K562 (cell line): ENCODE measurements around the gene SPNS1. TPM values are rescaled to one million over a fixed set of nuclear protein-coding genes. Genes with fewer than 3 reads are reported as not detected.

Experiments used
- BHLHE40 ChIP-seq: IDR thresholded peaks from 2 replicates; pipeline ENCODE4 v1.6.1; 2011; ENCODE audit warnings: low read length, improper control_type of control experiment
- CC2D1A ChIP-seq: fragments of 450-650 bp; IDR thresholded peaks from 2 replicates; pipeline ENCODE4 v1.6.1; 2017; ENCODE audit warnings: mild to moderate bottlenecking
- CREB1 ChIP-seq, 2 experiments: sonication (generic) in 1 of 2; formaldehyde crosslinking in 1 of 2; IDR thresholded peaks; 2 replicates each; pipeline versions ENCODE4 v1.6.1 to v1.8.0; 2012 to 2022; ENCODE audit warnings: inconsistent platforms in 1 of 2, mild to moderate bottlenecking in 1 of 2, missing genetic modification reagents in 1 of 2, moderate library complexity in 1 of 2
- EGR1 ChIP-seq: fragments of 450-650 bp; conservative IDR thresholded peaks from 2 replicates; pipeline ENCODE4 v1.6.1; 2017; ENCODE audit warnings: mild to moderate bottlenecking
- HSF4 ChIP-seq: fragments of 250-450 bp; sonication (Bioruptor Pico); IDR thresholded peaks from 2 replicates; pipeline ENCODE4 v2.1.2; 2022; ENCODE audit warnings: mild to moderate bottlenecking, moderate library complexity, borderline replicate concordance
- JUND ChIP-seq, 2 experiments: IDR thresholded peaks; 2 replicates in 1 of 2; 3 replicates in 1 of 2; pipeline ENCODE4 v1.6.1; 2011; ENCODE audit warnings: borderline replicate concordance in 2 of 2, low read depth in 2 of 2, low read length in 2 of 2, improper control_type of control experiment in 1 of 2, missing biosample characterization in 1 of 2, missing genetic modification characterization in 1 of 2, missing genetic modification reagents in 1 of 2
- KDM1A ChIP-seq, 2 experiments: fragments of 450-650 bp; IDR thresholded peaks; 2 replicates each; pipeline ENCODE4 v1.6.1; 2016; ENCODE audit warnings: mild to moderate bottlenecking in 2 of 2
- MAX ChIP-seq: sonication (generic); formaldehyde crosslinking; IDR thresholded peaks from 2 replicates; pipeline ENCODE4 v1.9.0; 2022; ENCODE audit warnings: mild to moderate bottlenecking, missing genetic modification reagents
- NCOA2 ChIP-seq, 2 experiments: fragments of 450-650 bp; IDR thresholded peaks; 2 replicates each; pipeline ENCODE4 v1.6.1; 2018; ENCODE audit warnings: mild to moderate bottlenecking in 2 of 2, moderate library complexity in 1 of 2; ENCODE audit not compliant: partially characterized antibody in 2 of 2
- NFYB ChIP-seq: IDR thresholded peaks from 2 replicates; pipeline ENCODE4 v1.6.1; 2011; ENCODE audit warnings: mild to moderate bottlenecking, moderate library complexity; ENCODE audit not compliant: insufficient read length; ENCODE audit errors: extremely low read depth
- NR2F6 ChIP-seq: fragments of 450-650 bp; formaldehyde crosslinking; IDR thresholded peaks from 2 replicates; pipeline ENCODE4 v1.4.0; 2020; ENCODE audit warnings: mild to moderate bottlenecking
- PML ChIP-seq: IDR thresholded peaks from 2 replicates; pipeline ENCODE4 v1.6.1; 2012; ENCODE audit warnings: low read length, inconsistent platforms
- SMARCA4 ChIP-seq: fragments of 450-650 bp; IDR thresholded peaks from 2 replicates; pipeline ENCODE4 v1.6.1; 2016
- SMARCB1 ChIP-seq: IDR thresholded peaks from 2 replicates; pipeline ENCODE4 v1.6.1; 2011; ENCODE audit warnings: improper control_type of control experiment, low read depth; ENCODE audit not compliant: insufficient read length
- TAF15 ChIP-seq: fragments of 200-400 bp; formaldehyde crosslinking; IDR thresholded peaks from 2 replicates; pipeline ENCODE4 v1.6.1; 2017; ENCODE audit warnings: mild to moderate bottlenecking, low read depth, low read length, moderate library complexity
- THRA ChIP-seq: fragments of 450-650 bp; IDR thresholded peaks from 2 replicates; pipeline ENCODE4 v1.6.1; 2017; ENCODE audit warnings: mild to moderate bottlenecking, moderate library complexity
- VEZF1 ChIP-seq: fragments of 200-800 bp; sonication (Bioruptor generic); IDR thresholded peaks from 2 replicates; pipeline ENCODE4 v1.6.1; 2017; ENCODE audit warnings: missing genetic modification characterization, missing compliant biosample characterization
- XRCC4 ChIP-seq: IDR thresholded peaks from one replicate; pipeline ENCODE4 v1.6.1; 2011; ENCODE audit not compliant: insufficient read depth, insufficient read length; ENCODE audit errors: extremely low read depth
- ZEB2 ChIP-seq: fragments of 450-650 bp; IDR thresholded peaks from 2 replicates; pipeline ENCODE4 v1.6.1; 2016
- ZNF24 ChIP-seq: fragments of 450-650 bp; IDR thresholded peaks from 2 replicates; pipeline ENCODE4 v1.6.1; 2016
- ZNF280A ChIP-seq: fragments of 450-650 bp; IDR thresholded peaks from 2 replicates; pipeline ENCODE4 v1.6.1; 2018; ENCODE audit warnings: mild to moderate bottlenecking, low read depth; ENCODE audit not compliant: partially characterized antibody
- ZNF316 ChIP-seq: fragments of 450-650 bp; IDR thresholded peaks from 2 replicates; pipeline ENCODE4 v1.6.1; 2016
- polyA plus RNA-seq, 8 experiments: library from polyadenylated mRNA; depleted of rRNA in 4 of 8; stranded (reverse) in 5 of 8; unstranded in 3 of 8; fragments of >200 nt; fragmentation: Nextera tagmentation in 2 of 8; fragmentation: Illumina TruSeq in 1 of 8; extraction: Ambion mirVana in 2 of 8; extraction: Trizol in 1 of 8; gene quantifications; 2 replicates each; pipeline versions ENCODE4 v1.2.1 to v1.2.3, GENCODE V29; 2011 to 2014; ENCODE audit warnings: inconsistent platforms in 1 of 8, missing spikeins in 1 of 8
- total RNA-seq, 7 experiments: library from RNA; depleted of rRNA in 6 of 7; stranded (reverse); fragments of >200 nt in 6 of 7; fragmentation: Illumina TruSeq in 2 of 7; extraction: Trizol in 2 of 7; gene quantifications; 2 replicates each; pipeline versions ENCODE4 v1.2.1 to v1.2.3, GENCODE V29; 2011 to 2021; ENCODE audit warnings: low replicate concordance in 1 of 7
- TF ChIP-seq, protein P1 (sequence below): sonication (generic); formaldehyde crosslinking; IDR thresholded peaks from 2 replicates; pipeline ENCODE4 v1.8.1; 2022; ENCODE audit warnings: missing genetic modification reagents

SPNS1 gene
- total and polyA plus RNA-seq, 9 of the 15 experiments (the other 6 are each of a cell fraction or from before 2014, with no cell fraction given), result 0.58 to 64.9 (median 13.7) TPM

DNA sequence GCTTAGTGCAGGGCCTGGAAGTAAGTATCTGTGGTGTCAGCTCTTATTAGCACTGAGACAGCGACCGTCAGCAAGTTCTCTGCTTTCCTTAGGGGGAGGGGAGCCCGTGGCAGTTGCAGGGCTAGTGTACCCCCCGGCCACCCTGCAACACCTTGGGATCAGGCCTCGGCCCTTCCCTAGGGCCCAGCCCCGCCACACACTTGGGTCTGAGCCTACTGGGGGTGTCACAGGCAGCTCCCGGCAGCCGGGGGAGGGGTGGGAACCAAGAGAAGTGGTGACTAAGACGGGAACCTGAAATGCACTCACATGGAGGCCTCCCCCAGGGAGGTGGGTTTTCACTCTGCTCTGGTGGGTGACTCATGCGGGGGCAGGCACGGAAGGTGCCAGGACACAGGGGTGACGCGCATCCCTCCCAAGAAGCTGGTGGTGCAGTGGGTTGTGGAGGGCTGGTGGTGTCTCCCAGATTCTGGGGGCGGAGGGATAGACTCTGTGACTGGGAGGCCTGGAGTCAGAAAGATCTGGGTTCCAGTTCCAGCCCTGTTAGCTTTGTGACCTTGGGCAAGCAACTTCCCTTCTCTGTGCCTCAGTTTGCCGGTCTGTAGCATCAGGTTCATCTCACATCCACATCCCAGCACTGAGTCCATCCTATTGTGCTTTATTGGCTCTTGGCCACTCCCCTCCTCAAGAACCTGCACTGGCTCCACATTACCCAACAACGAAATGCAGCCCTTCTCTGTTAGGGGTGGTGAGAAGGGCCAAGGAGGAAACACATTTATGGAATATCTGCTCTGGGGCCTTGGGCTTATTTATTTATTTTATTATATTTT is 54.8 kb downstream of the SPNS1 start (continued):
- TF ChIP-seq JUND (IDR thresholded peaks at IDR 0.05; ENCODE audit: borderline replicate concordance, low read depth, low read length), result peak; percentile 96
- peak; percentile 84; the same call in 1 of the 3 replicates for TF ChIP-seq JUND (tag; IDR thresholded peaks at IDR 0.05; ENCODE audit: borderline replicate concordance, low read depth, low read length)
- peak; percentile 90 for TF ChIP-seq SMARCA4
- peak; percentile 87 to 92 for TF ChIP-seq KDM1A (IDR thresholded peaks at IDR 0.05)
- peak; percentile 31; the same call in 1 of the 2 replicates for TF ChIP-seq ZEB2
- no peak for TF ChIP-seq NCOA2 (IDR thresholded peaks at IDR 0.05; ENCODE audit: partially characterized antibody in 2 of 2)
- no peak for TF ChIP-seq NFYB
- TF ChIP-seq, protein P1, sequence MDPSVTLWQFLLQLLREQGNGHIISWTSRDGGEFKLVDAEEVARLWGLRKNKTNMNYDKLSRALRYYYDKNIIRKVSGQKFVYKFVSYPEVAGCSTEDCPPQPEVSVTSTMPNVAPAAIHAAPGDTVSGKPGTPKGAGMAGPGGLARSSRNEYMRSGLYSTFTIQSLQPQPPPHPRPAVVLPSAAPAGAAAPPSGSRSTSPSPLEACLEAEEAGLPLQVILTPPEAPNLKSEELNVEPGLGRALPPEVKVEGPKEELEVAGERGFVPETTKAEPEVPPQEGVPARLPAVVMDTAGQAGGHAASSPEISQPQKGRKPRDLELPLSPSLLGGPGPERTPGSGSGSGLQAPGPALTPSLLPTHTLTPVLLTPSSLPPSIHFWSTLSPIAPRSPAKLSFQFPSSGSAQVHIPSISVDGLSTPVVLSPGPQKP (CRISPR knock-in tag), result no peak
- no peak for TF ChIP-seq PML
- peak; percentile 84 for TF ChIP-seq THRA
- TF ChIP-seq MAX (CRISPR knock-in tag), result peak; percentile 64
- peak; percentile 97 for TF ChIP-seq EGR1
- TF ChIP-seq VEZF1, result peak; percentile 76
- 0 out of 2 replicates have a peak, but pooled peaks have one; percentile 8 for TF ChIP-seq CC2D1A
- peak; percentile 75 for TF ChIP-seq ZNF316
- TF ChIP-seq TAF15, result no peak
- no peak for TF ChIP-seq HSF4 (CRISPR knock-in tag)
- TF ChIP-seq NR2F6 (CRISPR knock-in tag), result no peak
- no peak for TF ChIP-seq SMARCB1
- no peak for TF ChIP-seq ZNF280A
- peak; percentile 67 for TF ChIP-seq BHLHE40
- TF ChIP-seq CREB1 (IDR thresholded peaks at IDR 0.05), result no peak
- peak; percentile 67; the same call in 1 of the 2 replicates for TF ChIP-seq CREB1 (CRISPR knock-in tag; IDR thresholded peaks at IDR 0.05)
- TF ChIP-seq ZNF24, result no peak
- TF ChIP-seq XRCC4, result no peak
